ENCODE data around the gene SGMS1.

SGMS1 gene

DNA sequence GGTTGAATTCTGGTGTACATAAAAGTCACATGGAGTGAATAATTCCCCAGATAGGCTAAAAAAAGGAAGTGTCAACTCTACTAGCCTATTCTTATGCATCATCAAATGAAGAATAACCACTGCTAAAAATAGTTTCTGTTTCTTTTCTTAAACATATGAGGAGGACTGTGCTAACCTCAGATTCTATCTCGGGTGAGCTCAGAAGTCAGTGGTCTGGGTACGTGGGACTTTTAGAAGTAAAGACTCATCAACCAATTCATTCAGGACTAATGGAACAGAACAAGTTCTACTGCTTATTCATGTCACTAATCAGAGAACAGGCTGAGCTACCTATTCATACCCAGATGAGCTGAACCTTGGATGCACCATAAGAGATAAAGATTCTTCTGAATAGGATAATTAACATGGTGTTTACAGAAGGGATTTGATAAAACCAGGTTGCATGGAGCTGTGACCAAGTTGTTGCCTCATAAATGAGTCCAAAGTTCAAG lies 362.9 kb downstream of the SGMS1 start:
- Histone ChIP-seq H3K4me2 (peak overlapping the region; percentile 61), H3K4me1 (ENCODE audit: low read depth, poor library complexity, severe bottlenecking) (peaks cover 33% of the 10 kb centered on the region), H3K27ac (peak overlapping the region; percentile 38), H4K20me1 (ENCODE audit: insufficient read depth) (no peaks in the 10 kb centered on the region), H3K27me3 (ENCODE audit: insufficient read depth, low read depth) (no peaks in the 10 kb centered on the region), H3K79me2 (ENCODE audit: insufficient read depth, low read depth) (no peaks in the 10 kb centered on the region), H3K36me3 (ENCODE audit: insufficient read depth) (no peaks in the 10 kb centered on the region), H3K9ac (no peak overlapping the region), H2AFZ (ENCODE audit: low read depth) (peak overlapping the region; percentile 5; the same call in 1 of the 2 replicates), H3K4me3 (IDR thresholded peaks at IDR 0.05; ENCODE audit: insufficient read depth, low read depth, low read length) (no peak overlapping the region)
- TF ChIP-seq, protein P1, sequence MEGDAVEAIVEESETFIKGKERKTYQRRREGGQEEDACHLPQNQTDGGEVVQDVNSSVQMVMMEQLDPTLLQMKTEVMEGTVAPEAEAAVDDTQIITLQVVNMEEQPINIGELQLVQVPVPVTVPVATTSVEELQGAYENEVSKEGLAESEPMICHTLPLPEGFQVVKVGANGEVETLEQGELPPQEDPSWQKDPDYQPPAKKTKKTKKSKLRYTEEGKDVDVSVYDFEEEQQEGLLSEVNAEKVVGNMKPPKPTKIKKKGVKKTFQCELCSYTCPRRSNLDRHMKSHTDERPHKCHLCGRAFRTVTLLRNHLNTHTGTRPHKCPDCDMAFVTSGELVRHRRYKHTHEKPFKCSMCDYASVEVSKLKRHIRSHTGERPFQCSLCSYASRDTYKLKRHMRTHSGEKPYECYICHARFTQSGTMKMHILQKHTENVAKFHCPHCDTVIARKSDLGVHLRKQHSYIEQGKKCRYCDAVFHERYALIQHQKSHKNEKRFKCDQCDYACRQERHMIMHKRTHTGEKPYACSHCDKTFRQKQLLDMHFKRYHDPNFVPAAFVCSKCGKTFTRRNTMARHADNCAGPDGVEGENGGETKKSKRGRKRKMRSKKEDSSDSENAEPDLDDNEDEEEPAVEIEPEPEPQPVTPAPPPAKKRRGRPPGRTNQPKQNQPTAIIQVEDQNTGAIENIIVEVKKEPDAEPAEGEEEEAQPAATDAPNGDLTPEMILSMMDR (conservative IDR thresholded peaks at IDR 0.05; ENCODE audit: low read depth, low read length): no peak

All from KMS-11 (cell line).